ENCODE results near the gene PDE4D.
A peak's percentile ranks its signal among the peaks of the same experiment; 100 is the strongest.

PDE4D gene

GRCh38 chr5:59773294-59773693, 120.2 kb downstream of the PDE4D start:
- H3K27ac ChIP-seq (ENCODE audit: low read depth, low read length) = no peak overlapping the region

GRCh38 chr5:59772757-59773156, 120.8 kb downstream of the PDE4D start:
- H3K36me3 ChIP-seq (ENCODE audit: control insufficient read depth in 1 of 2, insufficient read depth in 2 of 2, low read length in 2 of 2) = no peaks in the 10 kb centered on the region
- H3K4me3 ChIP-seq (ENCODE audit: low read depth in 1 of 2, low read length in 2 of 2) = no peak overlapping the region
- no peak overlapping the region for H3K27ac ChIP-seq (ENCODE audit: low read depth, low read length)

More at GRCh38 chr5:59773294-59773693, 120.2 kb downstream of the PDE4D start:
- Histone ChIP-seq H3K36me3 (ENCODE audit: control insufficient read depth in 1 of 2, insufficient read depth in 2 of 2, low read length in 2 of 2) (no peaks in the 10 kb centered on the region), H3K27me3 (ENCODE audit: control insufficient read depth in 1 of 2, insufficient read depth in 2 of 2, low read length in 2 of 2) (no peaks in the 10 kb centered on the region), H3K9me3 (ENCODE audit: control insufficient read depth in 1 of 2, low read length in 2 of 2) (no peaks in the 10 kb centered on the region), H3K9ac (ENCODE audit: low read depth in 1 of 2, low read length in 2 of 2) (no peak overlapping the region), H3K4me1 (ENCODE audit: control insufficient read depth in 1 of 2, insufficient read depth in 2 of 2, low read length in 2 of 2) (no peaks in the 10 kb centered on the region), H3K4me3 (ENCODE audit: low read depth in 1 of 2, low read length in 2 of 2) (no peak overlapping the region)

GRCh38 chr5:59772206-59772605, 121.3 kb downstream of the PDE4D start:
- H3K4me3 ChIP-seq (ENCODE audit: low read depth in 1 of 2, low read length in 2 of 2) = no peak overlapping the region
- H3K36me3 ChIP-seq (ENCODE audit: control insufficient read depth in 1 of 2, insufficient read depth in 2 of 2, low read length in 2 of 2) = no peaks in the 10 kb centered on the region
- H3K27me3 ChIP-seq (ENCODE audit: control insufficient read depth in 1 of 2, insufficient read depth in 2 of 2, low read length in 2 of 2) = no peaks in the 10 kb centered on the region
- no peak overlapping the region for H3K27ac ChIP-seq (ENCODE audit: low read depth, low read length)
- no peaks in the 10 kb centered on the region for H3K9me3 ChIP-seq (ENCODE audit: control insufficient read depth in 1 of 2, low read length in 2 of 2)
- H3K4me1 ChIP-seq (ENCODE audit: control insufficient read depth in 1 of 2, insufficient read depth in 2 of 2, low read length in 2 of 2) = no peaks in the 10 kb centered on the region
- no peak overlapping the region for H3K9ac ChIP-seq (ENCODE audit: low read depth in 1 of 2, low read length in 2 of 2)

More at GRCh38 chr5:59772757-59773156, 120.8 kb downstream of the PDE4D start:
- Histone ChIP-seq H3K4me1 (ENCODE audit: control insufficient read depth in 1 of 2, insufficient read depth in 2 of 2, low read length in 2 of 2) (no peaks in the 10 kb centered on the region), H3K9ac (ENCODE audit: low read depth in 1 of 2, low read length in 2 of 2) (no peak overlapping the region), H3K9me3 (ENCODE audit: control insufficient read depth in 1 of 2, low read length in 2 of 2) (no peaks in the 10 kb centered on the region), H3K27me3 (ENCODE audit: control insufficient read depth in 1 of 2, insufficient read depth in 2 of 2, low read length in 2 of 2) (no peaks in the 10 kb centered on the region)

- no peaks in the 10 kb centered on the region for H3K9me3 ChIP-seq (ENCODE audit: control insufficient read depth in 1 of 2, low read length in 2 of 2)
- no peaks in the 10 kb centered on the region for H3K36me3 ChIP-seq (ENCODE audit: control insufficient read depth in 1 of 2, insufficient read depth in 2 of 2, low read length in 2 of 2)
- H3K27me3 ChIP-seq (ENCODE audit: control insufficient read depth in 1 of 2, insufficient read depth in 2 of 2, low read length in 2 of 2) = no peaks in the 10 kb centered on the region
- no peak overlapping the region for H3K9ac ChIP-seq (ENCODE audit: low read depth in 1 of 2, low read length in 2 of 2)
- H3K27ac ChIP-seq (ENCODE audit: low read depth, low read length) = no peak overlapping the region
- no peak overlapping the region for H3K4me3 ChIP-seq (ENCODE audit: low read depth in 1 of 2, low read length in 2 of 2)
- H3K4me1 ChIP-seq (ENCODE audit: control insufficient read depth in 1 of 2, insufficient read depth in 2 of 2, low read length in 2 of 2) = peaks cover 0 to 4% of the 10 kb centered on the region in 2 donors
These were observed 122.6 kb downstream of the PDE4D start for GRCh38 chr5:59770953-59771352.

- H3K4me3 ChIP-seq (ENCODE audit: low read depth in 1 of 2, low read length in 2 of 2) = no peak overlapping the region
- no peaks in the 10 kb centered on the region for H3K9me3 ChIP-seq (ENCODE audit: control insufficient read depth in 1 of 2, low read length in 2 of 2)
- H3K27ac ChIP-seq (ENCODE audit: low read depth, low read length) = no peak overlapping the region
These were observed 123.7 kb downstream of the PDE4D start for GRCh38 chr5:59769832-59770231.

GRCh38 chr5:59769041-59769360, 124.5 kb downstream of the PDE4D start:
- Histone ChIP-seq H3K27ac (ENCODE audit: low read depth, low read length) (no peak overlapping the region), H3K9ac (ENCODE audit: low read depth in 1 of 2, low read length in 2 of 2) (peak overlapping the region; percentile 70 to 85)

More at GRCh38 chr5:59769832-59770231, 123.7 kb downstream of the PDE4D start:
- H3K9ac ChIP-seq (ENCODE audit: low read depth in 1 of 2, low read length in 2 of 2) = no peak overlapping the region
- no peaks in the 10 kb centered on the region for H3K27me3 ChIP-seq (ENCODE audit: control insufficient read depth in 1 of 2, insufficient read depth in 2 of 2, low read length in 2 of 2)
- peaks cover 4 to 5% of the 10 kb centered on the region in 2 donors for H3K4me1 ChIP-seq (ENCODE audit: control insufficient read depth in 1 of 2, insufficient read depth in 2 of 2, low read length in 2 of 2)
- peaks cover 0 to 2% of the 10 kb centered on the region in 2 donors for H3K36me3 ChIP-seq (ENCODE audit: control insufficient read depth in 1 of 2, insufficient read depth in 2 of 2, low read length in 2 of 2)

GRCh38 chr5:59768152-59769040, 125.1 kb downstream of the PDE4D start:
- Histone ChIP-seq H3K9ac (ENCODE audit: low read depth in 1 of 2, low read length in 2 of 2) (peak overlapping the region; percentile 70 to 85), H3K9me3 (ENCODE audit: control insufficient read depth in 1 of 2, low read length in 2 of 2) (no peaks in the 10 kb centered on the region), H3K36me3 (ENCODE audit: control insufficient read depth in 1 of 2, insufficient read depth in 2 of 2, low read length in 2 of 2) (peaks cover 0 to 3% of the 10 kb centered on the region in 2 donors), H3K4me1 (ENCODE audit: control insufficient read depth in 1 of 2, insufficient read depth in 2 of 2, low read length in 2 of 2) (peaks cover 4 to 5% of the 10 kb centered on the region in 2 donors), H3K27ac (ENCODE audit: low read depth, low read length) (no peak overlapping the region), H3K27me3 (ENCODE audit: control insufficient read depth in 1 of 2, insufficient read depth in 2 of 2, low read length in 2 of 2) (no peaks in the 10 kb centered on the region), H3K4me3 (ENCODE audit: low read depth in 1 of 2, low read length in 2 of 2) (peak overlapping the region; percentile 74 to 87)

More at GRCh38 chr5:59769041-59769360, 124.5 kb downstream of the PDE4D start:
- H3K27me3 ChIP-seq (ENCODE audit: control insufficient read depth in 1 of 2, insufficient read depth in 2 of 2, low read length in 2 of 2) = no peaks in the 10 kb centered on the region
- H3K9me3 ChIP-seq (ENCODE audit: control insufficient read depth in 1 of 2, low read length in 2 of 2) = no peaks in the 10 kb centered on the region
- H3K36me3 ChIP-seq (ENCODE audit: control insufficient read depth in 1 of 2, insufficient read depth in 2 of 2, low read length in 2 of 2) = peaks cover 0 to 3% of the 10 kb centered on the region in 2 donors
- peak overlapping the region; percentile 74 to 87 for H3K4me3 ChIP-seq (ENCODE audit: low read depth in 1 of 2, low read length in 2 of 2)
- H3K4me1 ChIP-seq (ENCODE audit: control insufficient read depth in 1 of 2, insufficient read depth in 2 of 2, low read length in 2 of 2) = peaks cover 4 to 5% of the 10 kb centered on the region in 2 donors

- Histone ChIP-seq H3K27ac (ENCODE audit: low read depth, low read length) (no peak overlapping the region), H3K36me3 (ENCODE audit: control insufficient read depth in 1 of 2, insufficient read depth in 2 of 2, low read length in 2 of 2) (peaks cover 0 to 3% of the 10 kb centered on the region in 2 donors), H3K27me3 (ENCODE audit: control insufficient read depth in 1 of 2, insufficient read depth in 2 of 2, low read length in 2 of 2) (no peaks in the 10 kb centered on the region), H3K9ac (ENCODE audit: low read depth in 1 of 2, low read length in 2 of 2) (peak overlapping the region; percentile 70 to 85), H3K4me3 (ENCODE audit: low read depth in 1 of 2, low read length in 2 of 2) (peak overlapping the region; percentile 74 to 87), H3K9me3 (ENCODE audit: control insufficient read depth in 1 of 2, low read length in 2 of 2) (no peaks in the 10 kb centered on the region), H3K4me1 (ENCODE audit: control insufficient read depth in 1 of 2, insufficient read depth in 2 of 2, low read length in 2 of 2) (peaks cover 4 to 5% of the 10 kb centered on the region in 2 donors)
These were observed 125.8 kb downstream of the PDE4D start for GRCh38 chr5:59767681-59768151.

- Histone ChIP-seq H3K36me3 (ENCODE audit: control insufficient read depth in 1 of 2, insufficient read depth in 2 of 2, low read length in 2 of 2) (peaks cover 0 to 3% of the 10 kb centered on the region in 2 donors), H3K27ac (ENCODE audit: low read depth, low read length) (no peak overlapping the region), H3K9me3 (ENCODE audit: control insufficient read depth in 1 of 2, low read length in 2 of 2) (no peaks in the 10 kb centered on the region), H3K27me3 (ENCODE audit: control insufficient read depth in 1 of 2, insufficient read depth in 2 of 2, low read length in 2 of 2) (no peaks in the 10 kb centered on the region), H3K9ac (ENCODE audit: low read depth in 1 of 2, low read length in 2 of 2) (peak overlapping the region in 1 of 2 donors; percentile 70), H3K4me3 (ENCODE audit: low read depth in 1 of 2, low read length in 2 of 2) (peak overlapping the region; percentile 74 to 87), H3K4me1 (ENCODE audit: control insufficient read depth in 1 of 2, insufficient read depth in 2 of 2, low read length in 2 of 2) (peaks cover 4 to 5% of the 10 kb centered on the region in 2 donors)
These were observed 126.3 kb downstream of the PDE4D start for GRCh38 chr5:59767211-59767605.

- H3K27ac ChIP-seq (ENCODE audit: low read depth, low read length) = no peak overlapping the region
- H3K4me3 ChIP-seq (ENCODE audit: low read depth in 1 of 2, low read length in 2 of 2) = peak overlapping the region; percentile 38 to 74
- H3K36me3 ChIP-seq (ENCODE audit: control insufficient read depth in 1 of 2, insufficient read depth in 2 of 2, low read length in 2 of 2) = peaks cover 0 to 3% of the 10 kb centered on the region in 2 donors
- H3K27me3 ChIP-seq (ENCODE audit: control insufficient read depth in 1 of 2, insufficient read depth in 2 of 2, low read length in 2 of 2) = no peaks in the 10 kb centered on the region
- H3K4me1 ChIP-seq (ENCODE audit: control insufficient read depth in 1 of 2, insufficient read depth in 2 of 2, low read length in 2 of 2) = peaks cover 4 to 5% of the 10 kb centered on the region in 2 donors
- peak overlapping the region in 1 of 2 donors; percentile 4 for H3K9ac ChIP-seq (ENCODE audit: low read depth in 1 of 2, low read length in 2 of 2)
- no peaks in the 10 kb centered on the region for H3K9me3 ChIP-seq (ENCODE audit: control insufficient read depth in 1 of 2, low read length in 2 of 2)
These were observed 126.9 kb downstream of the PDE4D start for GRCh38 chr5:59766427-59767210.

All from duodenal mucosa (tissue), 2 donors.